Neural crest cell (in vitro differentiated cells): ENCODE measurements around the gene PCBP3. TPM values are rescaled to one million over a fixed set of nuclear protein-coding genes. Genes with fewer than 3 reads are reported as not detected.
A peak's percentile ranks its signal among the peaks of the same experiment; 100 is the strongest.

Experiments
- DNase-seq: peaks from one replicate; pipeline ENCODE4 v3.0.0; 2021; ENCODE audit warnings: low read depth, mixed read lengths, low spot score
- H3K27ac Mint-ChIP-seq: one replicate; pipeline ENCODE4 v1.8.0; 2021; ENCODE audit warnings: mild to moderate bottlenecking, mixed read lengths; ENCODE audit not compliant: unreplicated experiment
- H3K27me3 Mint-ChIP-seq: 2 replicates; pipeline ENCODE4 v1.8.0; 2021; ENCODE audit warnings: low read depth, mild to moderate bottlenecking, mixed read lengths
- H3K36me3 Mint-ChIP-seq: 2 replicates; pipeline ENCODE4 v1.8.0; 2021; ENCODE audit warnings: low read depth, mild to moderate bottlenecking, mixed read lengths
- H3K4me1 Mint-ChIP-seq: 2 replicates; pipeline ENCODE4 v1.8.0; 2021; ENCODE audit warnings: mixed read lengths
- H3K4me3 Mint-ChIP-seq: one replicate; pipeline ENCODE4 v1.8.0; 2021; ENCODE audit warnings: mild to moderate bottlenecking, mixed read lengths
- H3K9me3 Mint-ChIP-seq: 2 replicates; pipeline ENCODE4 v1.8.0; 2021; ENCODE audit warnings: mixed read lengths
- CTCF ChIP-seq: fragments of 200-600 bp; sonication (generic); conservative IDR thresholded peaks from 2 replicates; pipeline ENCODE4 v1.5.0; 2021; ENCODE audit warnings: antibody characterized with exemption, mild to moderate bottlenecking
- total RNA-seq: library from RNA; stranded (reverse); gene quantifications from 2 replicates; pipeline ENCODE4 v1.2.1, GENCODE V29; 2021

PCBP3 gene
- total RNA-seq, 1 donor from 2014 or later: 5.1 TPM

- no peak for TF ChIP-seq CTCF
- H3K4me1 Mint-ChIP-seq: peaks cover 37% of the 10 kb centered on the region
- no peak for DNase-seq
- H3K36me3 Mint-ChIP-seq: no peaks in the 10 kb centered on the region
- H3K27ac Mint-ChIP-seq: no peak overlapping the region
- H3K9me3 Mint-ChIP-seq: no peaks in the 10 kb centered on the region
- no peaks in the 10 kb centered on the region for H3K27me3 Mint-ChIP-seq
- no peak overlapping the region for H3K4me3 Mint-ChIP-seq
These were observed 189.9 kb downstream of the PCBP3 start for GRCh38 chr21:45833414-45833813.

- no peaks in the 10 kb centered on the region for H3K27me3 Mint-ChIP-seq
- H3K9me3 Mint-ChIP-seq: no peaks in the 10 kb centered on the region
- no peak overlapping the region for H3K4me3 Mint-ChIP-seq
- no peaks in the 10 kb centered on the region for H3K36me3 Mint-ChIP-seq
- no peak overlapping the region for H3K27ac Mint-ChIP-seq
- H3K4me1 Mint-ChIP-seq: peaks cover 37% of the 10 kb centered on the region
- no peak for TF ChIP-seq CTCF
- no peak for DNase-seq
These were observed 190.6 kb downstream of the PCBP3 start for GRCh38 chr21:45834026-45834715.

- no peak for DNase-seq
These were observed 191.3 kb downstream of the PCBP3 start for GRCh38 chr21:45834821-45835293.

GRCh38 chr21:45835301-45836267 is 192.1 kb downstream of the PCBP3 start:
- peaks cover 37% of the 10 kb centered on the region for H3K4me1 Mint-ChIP-seq
- no peak overlapping the region for H3K4me3 Mint-ChIP-seq
- no peaks in the 10 kb centered on the region for H3K36me3 Mint-ChIP-seq
- DNase-seq: no peak
- no peaks in the 10 kb centered on the region for H3K9me3 Mint-ChIP-seq
- H3K27ac Mint-ChIP-seq: peak overlapping the region; percentile 97
- H3K27me3 Mint-ChIP-seq: no peaks in the 10 kb centered on the region
- TF ChIP-seq CTCF: no peak

More at GRCh38 chr21:45834821-45835293, 191.3 kb downstream of the PCBP3 start:
- Mint-ChIP-seq H3K4me1 (peaks cover 37% of the 10 kb centered on the region), H3K9me3 (no peaks in the 10 kb centered on the region), H3K4me3 (no peak overlapping the region), H3K36me3 (no peaks in the 10 kb centered on the region), H3K27me3 (no peaks in the 10 kb centered on the region), H3K27ac (no peak overlapping the region)
- no peak for TF ChIP-seq CTCF

- DNase-seq: no peak
- H3K27ac Mint-ChIP-seq: peak overlapping the region; percentile 97
- peaks cover 3% of the 10 kb centered on the region for H3K9me3 Mint-ChIP-seq
- H3K36me3 Mint-ChIP-seq: peaks cover 3% of the 10 kb centered on the region
- peaks cover 37% of the 10 kb centered on the region for H3K4me1 Mint-ChIP-seq
- TF ChIP-seq CTCF: no peak
- H3K27me3 Mint-ChIP-seq: no peaks in the 10 kb centered on the region
- H3K4me3 Mint-ChIP-seq: no peak overlapping the region
These were observed 192.7 kb downstream of the PCBP3 start for GRCh38 chr21:45836268-45836655.
